Keratinocyte (primary cell): ENCODE data around the gene ABCC11. TPM values are rescaled to one million over a fixed set of nuclear protein-coding genes. Genes with fewer than 3 reads are reported as not detected.

ENCODE experiments used
- DNase-seq: peaks from one replicate; pipeline ENCODE4 v3.0.0-alpha.2; 2011; ENCODE audit warnings: low read depth, missing footprints, low spot score
- FAIRE-seq: peaks from 2 replicates; lab custom pipeline; 2011; peaks lifted over from hg19 to GRCh38; lab: Jason Lieb, UNC
- H2AFZ ChIP-seq: 2 replicates; pipeline ENCODE4 v1.6.0; 2012; ENCODE audit warnings: low read length, control low read depth, inconsistent platforms; ENCODE audit not compliant: control insufficient read depth
- H3K27ac ChIP-seq: 2 replicates; pipeline ENCODE4 v1.5.1; 2011; ENCODE audit warnings: low read length; ENCODE audit not compliant: control insufficient read depth, insufficient read depth
- H3K27me3 ChIP-seq: 3 replicates; pipeline ENCODE4 v1.6.0; 2011; ENCODE audit warnings: low read length; ENCODE audit not compliant: control insufficient read depth, insufficient read depth; ENCODE audit errors: extremely low read depth
- H3K36me3 ChIP-seq, 2 experiments: 2 replicates in 1 of 2; 3 replicates in 1 of 2; pipeline ENCODE4 v1.5.1; 2011; ENCODE audit warnings: low read length in 2 of 2, mild to moderate bottlenecking in 1 of 2; ENCODE audit not compliant: control insufficient read depth in 2 of 2, insufficient read depth in 2 of 2; ENCODE audit errors: extremely low read depth in 1 of 2
- H3K4me1 ChIP-seq: 3 replicates; pipeline ENCODE4 v1.5.1; 2011; ENCODE audit warnings: low read length; ENCODE audit not compliant: control insufficient read depth, insufficient read depth; ENCODE audit errors: extremely low read depth
- H3K4me2 ChIP-seq: 3 replicates; pipeline ENCODE4 v1.6.0; 2011; ENCODE audit warnings: low read depth, low read length; ENCODE audit not compliant: control insufficient read depth, insufficient read depth; ENCODE audit errors: extremely low read depth
- H3K4me3 ChIP-seq, 3 experiments: fragments of 200-600 bp in 1 of 3; sonication (generic) in 1 of 3; 2 replicates in 2 of 3; 3 replicates in 1 of 3; pipeline ENCODE4 v1.5.1; 2011 to 2016; ENCODE audit warnings: low read length in 3 of 3, mild to moderate bottlenecking in 3 of 3, control low read depth in 2 of 3, inconsistent platforms in 1 of 3, low read depth in 1 of 3, mixed read lengths in 1 of 3, mixed run types in 1 of 3, moderate library complexity in 1 of 3; ENCODE audit not compliant: control insufficient read depth in 2 of 3, insufficient read depth in 2 of 3; ENCODE audit errors: extremely low read depth in 1 of 3
- H3K79me2 ChIP-seq: 2 replicates; pipeline ENCODE4 v1.6.0; 2012; ENCODE audit warnings: low read length; ENCODE audit not compliant: control insufficient read depth, insufficient read depth
- H3K9ac ChIP-seq: 3 replicates; pipeline ENCODE4 v1.6.0; 2011; ENCODE audit warnings: low read length; ENCODE audit not compliant: control insufficient read depth, insufficient read depth; ENCODE audit errors: extremely low read depth
- H3K9me1 ChIP-seq: 3 replicates; pipeline ENCODE4 v1.6.0; 2011; ENCODE audit warnings: low read length; ENCODE audit not compliant: control insufficient read depth, insufficient read depth; ENCODE audit errors: extremely low read depth
- H3K9me3 ChIP-seq: 2 replicates; pipeline ENCODE4 v1.5.1; 2012; ENCODE audit warnings: low read depth, low read length; ENCODE audit not compliant: control insufficient read depth
- H4K20me1 ChIP-seq: 3 replicates; pipeline ENCODE4 v1.6.0; 2011; ENCODE audit warnings: low read length; ENCODE audit not compliant: control insufficient read depth, insufficient read depth; ENCODE audit errors: extremely low read depth
- CTCF ChIP-seq, 3 experiments: IDR thresholded peaks in 1 of 3; conservative IDR thresholded peaks in 1 of 3; optimal IDR thresholded peaks in 1 of 3; 2 replicates in 2 of 3; 3 replicates in 1 of 3; pipeline versions ENCODE3 to v1.5.1; 2011; ENCODE audit warnings: low read length in 3 of 3, mild to moderate bottlenecking in 3 of 3, moderate library complexity in 2 of 3, control low read depth in 1 of 3, inconsistent platforms in 1 of 3; ENCODE audit not compliant: insufficient read depth in 2 of 3; ENCODE audit errors: extremely low read depth in 1 of 3
- EZH2 ChIP-seq: IDR thresholded peaks from one replicate; pipeline ENCODE4 v1.6.1; 2012; ENCODE audit warnings: inconsistent platforms, mild to moderate bottlenecking, low read length, moderate library complexity
- dilution Hi-C: fragments of 300-500 bp; cut with MboI; formaldehyde crosslinking; loops from one replicate; pipeline ENCODE4 v1.7.0; 2020; ENCODE audit warnings: low sequenced_read_pairs; ENCODE audit not compliant: extremely low pct_ligation_motif_present
- polyA plus RNA-seq, 5 experiments: library from polyadenylated mRNA; depleted of rRNA in 3 of 5; stranded (reverse) in 3 of 5; stranded (forward) in 1 of 5; unstranded in 1 of 5; fragments of >200 nt; gene quantifications; 1 replicate in 1 of 5; 2 replicates in 3 of 5; 3 replicates in 1 of 5; pipeline versions ENCODE4 v1.2.1 to v1.2.3, GENCODE V29; 2011 to 2012; ENCODE audit warnings: missing spikeins in 2 of 5, low read depth in 1 of 5, low replicate concordance in 1 of 5

Gene ABCC11
- polyA plus RNA-seq, 1 donor (not counting 4 experiments of a cell fraction or from before 2014, with no cell fraction given): 0.33 TPM

- no peak overlapping the region for H3K4me2 ChIP-seq
- no peaks in the 10 kb centered on the region for H3K36me3 ChIP-seq
- H3K4me3 ChIP-seq: no peak overlapping the region
- no peaks in the 10 kb centered on the region for H3K27me3 ChIP-seq
- no peaks in the 10 kb centered on the region for H3K4me1 ChIP-seq
- no peak overlapping the region for H3K9ac ChIP-seq
- no peaks in the 10 kb centered on the region for H4K20me1 ChIP-seq
- no peaks in the 10 kb centered on the region for H3K9me3 ChIP-seq
- TF ChIP-seq CTCF (optimal IDR thresholded peaks at IDR 0.05 in 1 of 3, IDR thresholded peaks at IDR 0.05 in 1 of 3, conservative IDR thresholded peaks at IDR 0.05 in 1 of 3; ENCODE audit: extremely low read depth in 1 of 3, insufficient read depth in 2 of 3, low read length in 3 of 3) (no peak), EZH2 (no peak)
- no peak overlapping the region for H2AFZ ChIP-seq
- FAIRE-seq: no peak
- dilution Hi-C loops: no loop called here
- no peak for DNase-seq
- no peaks in the 10 kb centered on the region for H3K9me1 ChIP-seq
- no peak overlapping the region for H3K27ac ChIP-seq
- H3K79me2 ChIP-seq: no peaks in the 10 kb centered on the region
Measured at GRCh38 chr16:48136547-48137360, 110.6 kb downstream of the ABCC11 start.

DNA sequence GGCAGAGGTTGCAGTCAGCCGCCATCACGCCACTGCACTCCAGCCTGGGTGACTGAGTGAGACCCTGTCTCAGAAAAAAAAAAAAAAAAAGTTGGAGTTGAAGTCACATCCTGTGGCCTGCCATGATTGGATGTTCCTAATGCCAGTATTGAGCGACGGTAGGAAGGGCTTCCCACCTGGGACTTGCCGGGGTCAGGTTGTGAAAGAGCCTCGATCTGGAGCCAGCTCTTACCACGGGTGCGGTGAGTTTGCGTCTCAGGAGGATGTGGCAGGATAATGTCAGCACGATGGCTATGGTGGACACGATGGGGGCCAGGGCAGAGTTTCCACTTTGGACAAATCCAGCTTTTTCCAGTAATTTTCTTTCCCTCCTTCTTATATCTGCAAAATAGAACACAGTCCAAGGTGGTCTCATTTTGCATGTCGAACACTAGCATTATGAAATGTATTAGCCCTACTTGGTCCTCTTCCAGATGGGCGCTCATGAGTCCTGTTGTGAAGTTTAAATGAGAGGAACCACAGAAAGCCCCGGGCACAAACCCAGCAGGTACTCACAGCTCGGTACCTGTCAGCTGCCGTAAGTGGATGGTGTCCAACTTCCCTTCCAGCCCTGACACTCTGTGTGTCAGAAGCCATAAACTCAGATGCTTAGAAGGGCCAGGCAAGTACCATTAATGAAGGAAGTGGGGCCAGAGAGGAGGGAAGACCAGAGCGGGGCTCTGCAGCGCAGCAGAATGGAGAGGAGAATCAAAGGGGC, 113.7 kb downstream of the ABCC11 start:
- Histone ChIP-seq H3K79me2 (no peaks in the 10 kb centered on the region), H3K9me3 (no peaks in the 10 kb centered on the region), H4K20me1 (no peaks in the 10 kb centered on the region), H3K27me3 (no peaks in the 10 kb centered on the region), H2AFZ (no peak overlapping the region), H3K4me3 (no peak overlapping the region), H3K9ac (no peak overlapping the region), H3K36me3 (no peaks in the 10 kb centered on the region), H3K9me1 (no peaks in the 10 kb centered on the region), H3K4me1 (no peaks in the 10 kb centered on the region), H3K4me2 (no peak overlapping the region), H3K27ac (no peak overlapping the region)
- dilution Hi-C loops: no loop called here
- TF ChIP-seq CTCF (optimal IDR thresholded peaks at IDR 0.05 in 1 of 3, IDR thresholded peaks at IDR 0.05 in 1 of 3, conservative IDR thresholded peaks at IDR 0.05 in 1 of 3; ENCODE audit: extremely low read depth in 1 of 3, insufficient read depth in 2 of 3, low read length in 3 of 3) (no peak), EZH2 (no peak)
- no peak for FAIRE-seq
- no peak for DNase-seq
